ENCODE data around the gene ARFGEF2.
"Not testable (repeated sequence)": the region's sequence is repeated elsewhere in the genome, so short reads cannot be mapped to it uniquely, and the experiment has no call there.

The ARFGEF2 gene

GRCh38 chr20:49063279-49063678 lies 141.8 kb downstream of the ARFGEF2 start:
- DNase-seq = no peak

GRCh38 chr20:49074521-49074920 lies 153.0 kb downstream of the ARFGEF2 start:
- no peak for DNase-seq

DNA sequence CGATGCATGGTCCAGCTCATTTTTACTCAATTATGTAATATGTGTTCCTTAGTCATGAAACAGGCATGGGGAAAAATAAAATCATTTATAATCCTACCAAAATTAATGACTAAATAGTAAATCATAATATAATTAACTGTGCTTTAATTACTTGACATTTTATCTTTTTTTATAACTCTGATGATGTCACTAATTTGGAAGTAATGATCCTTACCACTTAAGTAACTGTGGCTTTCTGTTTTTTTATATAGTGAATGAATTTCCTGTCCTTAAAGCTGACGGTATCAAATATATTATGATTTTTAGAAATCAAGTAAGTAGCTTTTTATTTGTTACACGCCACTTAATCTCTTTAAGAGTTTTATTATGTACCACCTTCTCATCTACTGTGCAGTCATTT lies 156.8 kb downstream of the ARFGEF2 start:
- DNase-seq = no peak

DNA sequence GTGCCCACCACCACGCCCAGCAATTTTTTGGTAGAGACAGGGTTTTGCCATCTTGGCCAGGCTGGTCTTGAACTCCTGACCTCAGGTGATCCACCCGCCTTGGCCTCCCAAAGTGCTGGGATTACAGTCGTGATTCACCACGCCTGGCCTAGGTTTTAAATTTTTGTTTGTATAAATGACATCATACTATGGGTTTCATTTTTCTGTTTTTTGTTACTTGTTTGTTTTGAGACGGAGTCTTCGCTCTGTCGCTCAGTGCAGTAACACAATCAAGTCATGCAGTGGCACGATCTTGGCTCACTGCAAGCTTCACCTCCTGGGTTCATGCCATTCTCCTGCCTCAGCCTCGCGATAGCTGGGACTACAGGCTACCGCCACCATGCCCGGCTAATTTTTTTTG lies 160.8 kb downstream of the ARFGEF2 start:
- DNase-seq = not testable (repeated sequence)

All from amygdala (tissue), 56 donors.